Activated CD8-positive, alpha-beta T cell treated with anti-CD3 and anti-CD28 coated beads for 36 hours (primary cell): ENCODE results near the gene KRT35. TPM values are rescaled to one million over a fixed set of nuclear protein-coding genes. Genes with fewer than 3 reads are reported as not detected.

ENCODE experiments used
- ATAC-seq: fragments of 200-7000 bp; cut with Tn5 transposase; one replicate; pipeline ENCODE4 v1.10.0; 2021; ENCODE audit warnings: mild to moderate bottlenecking, moderate library complexity
- CTCF ChIA-PET: fragments of 350-600 bp; sonication (Branson Sonifier 250); formaldehyde crosslinking; loops from one replicate; lab custom pipeline; 2021; ENCODE audit warnings: antibody characterized with exemption; lab: Charles Lee
- POLR2A ChIA-PET: fragments of 350-600 bp; sonication (Branson Sonifier 250); formaldehyde crosslinking; loops from one replicate; lab custom pipeline; 2021; ENCODE audit warnings: antibody characterized with exemption; lab: Charles Lee
- DNase-seq: peaks from one replicate; pipeline ENCODE4 v3.0.0-alpha.2; 2020
- H3K27ac Mint-ChIP-seq: one replicate; pipeline ENCODE4 v1.8.0; 2021; ENCODE audit warnings: mild to moderate bottlenecking, mixed read lengths
- H3K27me3 Mint-ChIP-seq: one replicate; pipeline ENCODE4 v1.8.0; 2021; ENCODE audit warnings: mixed read lengths
- H3K36me3 Mint-ChIP-seq: one replicate; pipeline ENCODE4 v1.8.0; 2021; ENCODE audit warnings: low read depth, mixed read lengths
- H3K4me1 Mint-ChIP-seq: one replicate; pipeline ENCODE4 v1.8.0; 2021; ENCODE audit warnings: low read depth, mixed read lengths
- H3K4me3 Mint-ChIP-seq: one replicate; pipeline ENCODE4 v1.8.0; 2021; ENCODE audit warnings: mild to moderate bottlenecking, moderate library complexity, mixed read lengths
- H3K9me3 Mint-ChIP-seq: one replicate; pipeline ENCODE4 v1.8.0; 2021; ENCODE audit warnings: mixed read lengths
- intact Hi-C: fragments of 100-400 bp; cut with micrococcal nuclease; formaldehyde crosslinking; loops from one replicate; pipeline ENCODE4 v1.10.0; 2022
- total RNA-seq, 2 experiments: library from RNA; stranded (reverse); gene quantifications; one replicate each; pipeline ENCODE4 v1.2.3, GENCODE V29; 2021
- TF ChIP-seq, protein P1 (sequence below): fragments of 200-600 bp; IDR thresholded peaks from one replicate; pipeline ENCODE4 v1.8.0; 2022; ENCODE audit warnings: antibody characterized with exemption, mild to moderate bottlenecking

KRT35 gene
- total RNA-seq, 2 experiments from 2014 or later = not detected

DNA sequence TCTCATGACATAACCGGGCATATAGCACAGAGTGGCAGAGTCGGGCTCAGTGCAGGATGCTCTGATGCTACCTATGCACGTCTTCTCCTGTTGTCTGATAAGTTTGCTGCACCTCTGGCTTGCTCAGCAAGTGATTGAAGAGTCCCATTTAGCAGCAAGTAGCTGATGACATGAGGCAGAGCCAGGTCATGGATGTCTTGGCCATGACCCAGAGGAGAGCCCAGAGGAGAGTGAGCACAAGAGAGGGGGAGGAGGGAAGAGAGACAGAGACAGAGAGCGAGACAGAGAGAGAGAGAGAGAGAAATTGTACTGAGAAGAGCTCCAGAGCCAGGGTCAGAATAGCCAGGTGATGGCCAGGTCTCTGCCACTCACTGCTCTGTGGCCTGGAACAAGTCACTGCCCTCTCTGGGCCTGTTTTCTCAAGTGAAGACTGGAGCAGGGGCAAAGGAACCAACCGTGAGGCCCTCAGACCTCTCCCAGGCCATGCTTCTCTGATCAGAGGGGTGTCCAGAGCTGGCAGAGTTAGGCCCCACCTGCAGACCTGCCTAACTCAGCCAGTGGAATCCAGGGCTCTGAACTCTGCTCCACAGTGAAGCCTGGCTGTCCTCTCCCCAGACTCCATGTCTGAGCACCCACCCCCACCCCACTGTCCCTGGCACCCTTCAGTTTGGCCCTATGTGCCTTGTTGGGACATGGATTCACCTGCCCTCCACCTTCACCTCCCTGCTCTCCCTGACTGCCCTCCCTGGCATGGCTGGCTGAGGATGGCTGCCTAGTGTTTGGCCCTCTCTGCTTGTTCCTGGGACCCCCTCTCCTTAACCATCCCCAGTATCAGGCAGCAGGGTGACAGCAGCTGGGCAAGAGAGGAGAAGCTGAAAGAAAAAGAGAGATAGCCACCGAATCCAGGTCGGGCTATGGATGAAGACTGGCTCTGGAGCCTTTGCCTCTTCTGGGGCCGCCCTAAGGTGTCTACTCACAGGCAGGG is 4.3 kb upstream of the KRT35 start:
- Mint-ChIP-seq H3K36me3 (no peaks in the 10 kb centered on the region), H3K9me3 (no peaks in the 10 kb centered on the region), H3K4me3 (no peak overlapping the region), H3K27ac (no peak overlapping the region), H3K27me3 (peaks cover 2% of the 10 kb centered on the region), H3K4me1 (peaks cover 2% of the 10 kb centered on the region)
- intact Hi-C loops = no loop called here
- ChIA-PET POLR2A (interaction anchor here (0.7 to 1.3 kb wide), 2 partner anchors 10 to 64 kb away, joined by 3 to 4 read pairs; no protein-coding TSS in a partner anchor), CTCF (interaction anchor here (0.6 to 1.8 kb wide), 6 partner anchors 47 to 601 kb away, joined by 3 to 4 read pairs (median 3); no protein-coding TSS in a partner anchor)
- no peak for ATAC-seq
- TF ChIP-seq, protein P1, sequence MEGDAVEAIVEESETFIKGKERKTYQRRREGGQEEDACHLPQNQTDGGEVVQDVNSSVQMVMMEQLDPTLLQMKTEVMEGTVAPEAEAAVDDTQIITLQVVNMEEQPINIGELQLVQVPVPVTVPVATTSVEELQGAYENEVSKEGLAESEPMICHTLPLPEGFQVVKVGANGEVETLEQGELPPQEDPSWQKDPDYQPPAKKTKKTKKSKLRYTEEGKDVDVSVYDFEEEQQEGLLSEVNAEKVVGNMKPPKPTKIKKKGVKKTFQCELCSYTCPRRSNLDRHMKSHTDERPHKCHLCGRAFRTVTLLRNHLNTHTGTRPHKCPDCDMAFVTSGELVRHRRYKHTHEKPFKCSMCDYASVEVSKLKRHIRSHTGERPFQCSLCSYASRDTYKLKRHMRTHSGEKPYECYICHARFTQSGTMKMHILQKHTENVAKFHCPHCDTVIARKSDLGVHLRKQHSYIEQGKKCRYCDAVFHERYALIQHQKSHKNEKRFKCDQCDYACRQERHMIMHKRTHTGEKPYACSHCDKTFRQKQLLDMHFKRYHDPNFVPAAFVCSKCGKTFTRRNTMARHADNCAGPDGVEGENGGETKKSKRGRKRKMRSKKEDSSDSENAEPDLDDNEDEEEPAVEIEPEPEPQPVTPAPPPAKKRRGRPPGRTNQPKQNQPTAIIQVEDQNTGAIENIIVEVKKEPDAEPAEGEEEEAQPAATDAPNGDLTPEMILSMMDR = no peak
- no peak for DNase-seq

DNA sequence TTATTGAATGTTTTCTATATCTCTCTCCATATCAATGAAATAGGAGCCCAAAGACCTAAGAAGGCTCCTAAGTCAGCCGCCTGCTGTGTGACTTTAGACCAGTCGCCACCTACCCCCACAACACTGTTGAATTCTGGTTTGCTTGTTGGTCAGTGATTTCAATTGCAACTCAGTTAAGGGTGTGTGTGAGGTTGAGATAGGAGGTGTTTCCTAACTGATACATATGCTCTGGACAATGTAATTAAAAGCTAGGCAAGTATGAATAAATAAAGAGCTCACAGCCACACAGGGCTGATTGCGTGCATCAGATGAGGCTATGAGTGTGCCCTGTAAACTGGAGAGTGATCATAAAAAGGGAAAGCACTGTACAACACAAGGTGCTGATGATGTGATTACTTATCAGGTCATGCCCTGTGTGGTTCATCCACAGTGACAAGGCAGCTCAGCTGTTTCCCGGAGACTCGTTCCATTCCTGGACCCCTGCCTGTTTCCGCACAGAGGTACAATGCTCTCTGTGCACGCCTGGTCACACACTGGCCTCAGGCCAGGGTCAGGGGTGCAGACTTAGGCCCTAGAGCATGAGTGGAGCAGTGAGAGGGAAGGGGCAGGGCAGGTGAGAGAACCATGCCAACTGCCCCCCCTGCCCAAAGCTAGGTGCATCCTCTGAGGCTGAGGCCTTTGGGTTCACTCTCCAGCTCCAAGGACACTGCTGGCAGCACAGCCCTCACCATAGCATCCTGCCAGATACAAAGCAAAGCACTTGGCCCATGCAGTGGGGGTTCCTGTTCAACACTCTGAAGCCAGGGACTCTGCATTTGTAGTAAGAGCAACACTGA is 3.3 kb upstream of the KRT35 start:
- no peak overlapping the region for H3K27ac Mint-ChIP-seq
- H3K27me3 Mint-ChIP-seq = peaks cover 2% of the 10 kb centered on the region
- TF ChIP-seq, protein P1 = no peak
- H3K9me3 Mint-ChIP-seq = no peaks in the 10 kb centered on the region
- no peak for ATAC-seq
- intact Hi-C loops = no loop called here
- POLR2A ChIA-PET = interaction anchor here (1.3 kb wide), 1 partner anchor 11 kb away, joined by 4 read pairs; no protein-coding TSS in a partner anchor
- no peak overlapping the region for H3K4me3 Mint-ChIP-seq
- no peak for DNase-seq
- CTCF ChIA-PET = interaction anchor here (0.8 to 1.8 kb wide), 5 partner anchors 48 to 179 kb away, joined by 3 to 4 read pairs (median 3); no protein-coding TSS in a partner anchor
- no peaks in the 10 kb centered on the region for H3K4me1 Mint-ChIP-seq
- H3K36me3 Mint-ChIP-seq = no peaks in the 10 kb centered on the region

DNA sequence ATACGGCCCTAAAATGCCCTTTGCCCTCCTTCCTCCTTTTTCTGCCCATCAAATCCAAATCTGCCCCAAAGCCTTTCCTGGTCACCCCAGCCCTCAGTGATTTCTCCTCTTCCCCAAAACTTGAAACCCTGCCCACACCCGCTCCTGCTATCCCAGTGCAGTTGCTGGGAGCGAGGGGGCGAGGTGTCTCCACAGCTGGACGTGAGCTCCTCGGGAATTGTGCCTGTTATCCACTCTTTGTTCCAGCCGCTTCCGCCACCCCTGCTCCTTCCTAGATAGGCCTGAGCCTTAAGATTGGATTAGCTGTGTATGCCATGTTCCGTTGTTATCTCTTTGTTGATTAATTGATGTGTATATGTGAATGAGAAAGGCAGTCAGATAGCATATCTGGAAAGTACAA is 2.6 kb upstream of the KRT35 start:
- intact Hi-C loops = no loop called here
- H3K36me3 Mint-ChIP-seq = no peaks in the 10 kb centered on the region
- H3K4me3 Mint-ChIP-seq = no peak overlapping the region
- ATAC-seq (no peak), DNase-seq (no peak)
- no peaks in the 10 kb centered on the region for H3K9me3 Mint-ChIP-seq
- CTCF ChIA-PET = interaction anchor here (1.8 kb wide), 1 partner anchor 65 kb away, joined by 4 read pairs; no protein-coding TSS in a partner anchor
- TF ChIP-seq, protein P1 = no peak
- POLR2A ChIA-PET = no interaction called here
- H3K4me1 Mint-ChIP-seq = no peaks in the 10 kb centered on the region
- no peak overlapping the region for H3K27ac Mint-ChIP-seq
- peaks cover 2% of the 10 kb centered on the region for H3K27me3 Mint-ChIP-seq

DNA sequence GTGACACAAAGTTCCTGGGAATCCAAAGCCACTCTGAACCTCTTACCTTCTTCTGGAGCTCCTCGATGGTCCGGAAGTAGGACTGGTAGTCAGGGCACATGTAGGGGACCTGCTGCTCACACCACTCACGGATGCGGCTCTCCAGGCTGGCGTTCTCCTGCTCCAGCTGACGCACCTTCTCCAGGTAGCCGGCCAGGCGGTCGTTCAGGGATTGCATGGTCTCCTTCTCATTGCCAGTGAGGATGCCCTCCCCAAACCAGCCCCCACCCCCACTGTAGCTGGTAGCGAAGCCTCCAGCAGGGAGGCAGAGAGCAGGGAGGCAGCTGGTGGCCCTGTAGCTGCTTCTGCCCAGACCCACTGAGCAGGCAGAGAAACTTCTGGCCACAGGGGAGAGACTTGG is 370 bp downstream of the KRT35 start:
- DNase-seq = no peak
- TF ChIP-seq, protein P1 = no peak
- Mint-ChIP-seq H3K27me3 (peaks cover 2% of the 10 kb centered on the region), H3K4me3 (no peak overlapping the region), H3K27ac (no peak overlapping the region), H3K36me3 (no peaks in the 10 kb centered on the region), H3K9me3 (no peaks in the 10 kb centered on the region), H3K4me1 (no peaks in the 10 kb centered on the region)
- ChIA-PET CTCF (interaction anchor here (1.4 kb wide), 1 partner anchor 68 kb away, joined by 3 read pairs; no protein-coding TSS in a partner anchor), POLR2A (no interaction called here)
- intact Hi-C loops = no loop called here
- ATAC-seq = no peak
